Nasal cavity respiratory epithelium epithelial cell of viscerocranial mucosa (primary cell): ENCODE results near the gene CFTR. TPM values are rescaled to one million over a fixed set of nuclear protein-coding genes. Genes with fewer than 3 reads are reported as not detected.

Experiments
- total RNA-seq: library from RNA; depleted of rRNA; stranded (reverse); fragments of >200 nt; gene quantifications from 2 replicates; pipeline ENCODE4 v1.2.3, GENCODE V29; 2014

The CFTR gene
- 0.93 TPM in 1 of 2 replicates, not detected in the other for total RNA-seq

GRCh38 chr7:117479225-117480054 is at the start of gene CFTR:
Gene CFTR, plus strand, starts transcription at chr7:117480025. Its CDS starts 70 bp downstream, at chr7:117480095.

Other genes starting within 250 kb of the CFTR start
- not detected in 2 replicates for gene WNT2, start 157.0 kb upstream of the CFTR start, total RNA-seq
- not detected in 2 replicates for gene ASZ1, start 52.5 kb upstream of the CFTR start, total RNA-seq